ENCODE data around the gene ACP7.
"Not testable (repeated sequence)": the region's sequence is repeated elsewhere in the genome, so short reads cannot be mapped to it uniquely, and the experiment has no call there.

The ACP7 gene

GRCh38 chr19:39090881-39091280 lies 6.7 kb downstream of the ACP7 start:
- CTCF ChIA-PET: interaction anchor here (1.1 kb wide), 1 partner anchor 19 kb away, joined by 3 read pairs; no protein-coding TSS in a partner anchor
- DNase-seq (ENCODE audit: extremely low spot score): no peak
- TF ChIP-seq CTCF (IDR thresholded peaks at IDR 0.05; ENCODE audit: control extremely low read depth, extremely low read depth, low read depth, missing control alignments): no peak
- POLR2A ChIA-PET: no interaction called here

DNA sequence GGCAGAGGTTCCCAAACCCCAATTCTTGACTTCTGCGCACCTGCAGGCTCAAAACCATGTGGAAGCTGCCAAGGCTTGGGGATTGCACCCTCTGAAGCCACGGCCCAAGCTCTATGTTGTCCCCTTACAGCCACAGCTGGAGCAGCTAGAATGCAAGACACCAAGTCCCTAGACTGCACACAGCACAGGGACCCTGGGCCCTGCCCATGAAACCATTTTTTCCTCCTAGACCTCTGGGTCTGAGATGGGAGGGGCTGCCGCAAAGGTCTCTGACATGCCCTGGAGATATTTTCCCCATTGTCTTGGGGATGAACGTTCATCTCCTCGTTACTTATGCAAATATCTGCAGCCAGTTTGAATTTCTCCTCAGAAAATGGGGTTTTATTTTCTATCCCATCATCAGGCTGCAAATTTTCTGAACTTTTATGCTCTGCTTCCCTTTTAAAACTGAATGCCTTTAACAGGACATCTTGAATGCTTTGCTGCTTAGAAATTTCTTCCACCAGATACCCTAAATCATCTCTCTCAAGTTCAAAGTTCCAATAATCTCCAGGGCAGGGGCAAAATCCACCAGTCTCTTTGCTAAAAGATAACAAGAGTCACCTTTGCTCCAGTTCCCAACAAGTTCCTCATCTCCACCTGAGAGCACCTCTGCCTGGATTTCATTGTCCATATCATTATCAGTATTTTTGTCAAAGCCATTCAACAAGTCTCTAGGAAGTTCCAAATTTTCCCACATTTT lies 11.8 kb downstream of the ACP7 start:
- CTCF ChIA-PET; POLR2A ChIA-PET; DNase-seq (ENCODE audit: extremely low spot score): not testable (repeated sequence)

DNA sequence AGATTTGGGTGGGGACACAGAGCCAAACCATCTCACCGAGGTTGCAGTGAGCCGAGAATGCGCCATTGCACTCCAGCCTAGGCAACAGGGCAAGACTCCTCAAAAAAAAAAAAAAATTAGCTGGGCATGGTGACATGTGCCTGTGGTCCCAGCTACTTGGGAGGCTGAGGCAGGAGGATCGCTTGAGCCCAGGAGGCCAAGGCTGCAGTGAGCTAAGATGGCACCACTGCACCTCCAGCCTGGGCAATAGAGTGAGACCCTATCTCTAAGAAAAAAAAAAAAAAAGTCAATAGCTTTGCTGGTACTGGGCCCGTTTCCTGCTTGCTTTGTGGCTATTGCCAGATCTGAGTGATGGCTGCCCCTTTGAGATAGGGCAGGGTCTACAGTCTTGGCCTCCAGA lies 13.1 kb downstream of the ACP7 start:
- DNase-seq (ENCODE audit: extremely low spot score): no peak
- POLR2A ChIA-PET: no interaction called here
- no peak for TF ChIP-seq CTCF (IDR thresholded peaks at IDR 0.05; ENCODE audit: control extremely low read depth, extremely low read depth, low read depth, missing control alignments)
- CTCF ChIA-PET: interaction anchor here (1.7 kb wide), 1 partner anchor 14 kb away, joined by 4 read pairs; no protein-coding TSS in a partner anchor

DNA sequence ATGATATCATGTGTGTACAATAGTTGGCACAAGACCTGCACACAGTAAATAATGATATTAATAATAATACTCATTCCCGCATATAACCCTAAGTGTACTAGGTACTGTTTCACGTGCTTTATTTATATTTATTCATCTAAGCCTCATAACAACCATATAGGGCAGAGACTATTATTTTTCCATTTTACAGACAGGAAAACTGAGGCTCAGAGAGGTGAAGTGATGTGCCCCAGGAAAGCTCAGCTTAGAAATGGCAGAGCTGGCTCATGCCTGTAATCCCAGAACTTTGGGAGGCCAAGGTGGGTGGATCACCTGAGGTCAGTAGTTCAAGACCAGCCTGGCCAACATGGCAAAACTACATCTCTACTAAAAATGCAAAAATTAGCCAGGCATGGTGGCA lies 13.6 kb downstream of the ACP7 start:
- POLR2A ChIA-PET: no interaction called here
- no peak for DNase-seq (ENCODE audit: extremely low spot score)
- CTCF ChIA-PET: interaction anchor here (1.7 kb wide), 1 partner anchor 14 kb away, joined by 4 read pairs; no protein-coding TSS in a partner anchor
- no peak for TF ChIP-seq CTCF (IDR thresholded peaks at IDR 0.05; ENCODE audit: control extremely low read depth, extremely low read depth, low read depth, missing control alignments)

DNA sequence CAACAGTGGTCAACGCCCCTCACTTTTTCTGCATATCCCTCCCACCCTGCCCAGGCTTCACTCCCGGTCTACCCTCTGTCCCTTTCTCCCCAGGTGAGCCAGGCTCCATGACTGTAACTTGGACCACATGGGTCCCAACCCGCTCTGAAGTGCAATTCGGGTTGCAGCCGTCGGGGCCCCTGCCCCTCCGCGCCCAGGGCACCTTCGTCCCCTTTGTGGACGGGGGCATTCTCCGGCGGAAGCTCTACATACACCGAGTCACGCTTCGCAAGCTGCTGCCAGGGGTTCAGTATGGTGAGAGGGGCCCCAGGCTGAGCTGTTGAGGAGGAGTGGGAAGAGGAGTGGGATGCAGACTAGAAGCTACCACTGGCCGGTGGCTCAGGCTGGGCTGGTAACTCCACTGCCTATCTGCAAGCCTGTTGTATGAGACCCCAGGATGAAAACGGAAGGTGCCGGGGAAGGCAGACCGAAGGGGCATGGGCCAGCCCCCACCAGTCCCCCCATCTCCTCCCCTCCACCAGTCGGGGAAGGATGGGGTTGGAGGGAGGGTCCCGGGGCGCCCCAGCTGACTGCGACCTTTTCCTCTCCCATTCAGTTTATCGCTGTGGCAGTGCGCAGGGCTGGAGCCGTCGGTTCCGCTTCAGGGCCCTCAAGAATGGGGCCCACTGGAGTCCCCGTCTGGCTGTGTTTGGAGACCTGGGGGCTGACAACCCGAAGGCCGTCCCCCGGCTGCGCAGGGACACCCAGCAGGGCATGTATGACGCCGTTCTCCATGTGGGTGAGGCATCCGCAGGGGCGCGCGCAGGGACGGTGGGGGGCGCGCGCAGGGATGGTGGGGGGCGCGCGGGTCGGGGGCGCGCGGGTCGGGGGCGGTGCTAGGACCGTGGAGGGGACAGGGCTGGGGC lies 14.4 kb downstream of the ACP7 start:
- ChIA-PET POLR2A (no interaction called here), CTCF (interaction anchor here (1.7 kb wide), 1 partner anchor 13 kb away, joined by 4 read pairs; no protein-coding TSS in a partner anchor)
- no peak for DNase-seq (ENCODE audit: extremely low spot score)

GRCh38 chr19:39099341-39099740 lies 15.2 kb downstream of the ACP7 start:
- CTCF ChIA-PET: no interaction called here
- DNase-seq (ENCODE audit: extremely low spot score): no peak

More for the DNA sequence above, 14.4 kb downstream of the ACP7 start:
- no peak for TF ChIP-seq CTCF (IDR thresholded peaks at IDR 0.05; ENCODE audit: control extremely low read depth, extremely low read depth, low read depth, missing control alignments)

More at GRCh38 chr19:39099341-39099740, 15.2 kb downstream of the ACP7 start:
- TF ChIP-seq CTCF (IDR thresholded peaks at IDR 0.05; ENCODE audit: control extremely low read depth, extremely low read depth, low read depth, missing control alignments): no peak
- POLR2A ChIA-PET: no interaction called here
